Erythroblast (primary cell): ENCODE data around the gene HSF4.
"Not testable (repeated sequence)": the region's sequence is repeated elsewhere in the genome, so short reads cannot be mapped to it uniquely, and the experiment has no call there.

ENCODE experiments used
- DNase-seq, 2 experiments: peaks; one replicate each; lab custom pipeline; 2025; lab: John Stamatoyannopoulos, UW
- GATA1 ChIP-seq: IDR thresholded peaks from 2 replicates; pipeline ENCODE4 v1.6.1; 2011; ENCODE audit warnings: low read depth, mild to moderate bottlenecking, control low read depth, low read length, moderate library complexity
- POLR2A ChIP-seq: IDR thresholded peaks from 2 replicates; pipeline ENCODE4 v1.6.1; 2011; ENCODE audit warnings: mild to moderate bottlenecking, low read length

Gene HSF4, protein sequence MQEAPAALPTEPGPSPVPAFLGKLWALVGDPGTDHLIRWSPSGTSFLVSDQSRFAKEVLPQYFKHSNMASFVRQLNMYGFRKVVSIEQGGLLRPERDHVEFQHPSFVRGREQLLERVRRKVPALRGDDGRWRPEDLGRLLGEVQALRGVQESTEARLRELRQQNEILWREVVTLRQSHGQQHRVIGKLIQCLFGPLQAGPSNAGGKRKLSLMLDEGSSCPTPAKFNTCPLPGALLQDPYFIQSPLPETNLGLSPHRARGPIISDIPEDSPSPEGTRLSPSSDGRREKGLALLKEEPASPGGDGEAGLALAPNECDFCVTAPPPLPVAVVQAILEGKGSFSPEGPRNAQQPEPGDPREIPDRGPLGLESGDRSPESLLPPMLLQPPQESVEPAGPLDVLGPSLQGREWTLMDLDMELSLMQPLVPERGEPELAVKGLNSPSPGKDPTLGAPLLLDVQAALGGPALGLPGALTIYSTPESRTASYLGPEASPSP

GRCh38 chr16:67164599-67165061 is at the start of gene HSF4:
Gene HSF4 (plus strand): TSS chr16:67164745. CDS start chr16:67164812, 67 bp downstream.
- TF ChIP-seq POLR2A, result no peak
- TF ChIP-seq GATA1, result no peak
- DNase-seq, result peak; percentile 48 to 57

- no peak for TF ChIP-seq POLR2A
- TF ChIP-seq GATA1, result no peak
- DNase-seq, result no peak
These were observed 49.8 kb upstream of the HSF4 start for GRCh38 chr16:67114793-67115192.

DNA sequence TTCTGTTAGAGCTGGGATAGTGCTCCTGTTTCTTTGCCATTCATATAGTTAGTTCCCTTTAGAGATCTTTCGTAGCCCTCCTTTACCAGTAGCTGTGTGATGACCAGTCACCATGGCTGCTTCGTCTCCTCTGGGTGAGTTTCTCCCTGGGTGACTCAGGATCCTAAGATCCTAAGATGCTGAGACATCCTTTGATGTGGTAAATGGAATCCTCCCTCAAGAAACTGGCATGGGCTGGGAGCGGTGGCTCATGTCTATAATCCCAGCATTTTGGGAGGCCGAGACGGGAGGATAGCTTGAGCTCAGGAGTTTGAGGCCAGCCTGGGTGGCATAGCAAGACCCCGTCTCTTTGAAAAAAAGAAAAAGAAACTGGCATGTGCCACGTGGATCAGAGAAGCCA is 48.9 kb upstream of the HSF4 start:
- TF ChIP-seq POLR2A, result no peak
- TF ChIP-seq GATA1, result no peak
- no peak for DNase-seq

- DNase-seq, result no peak
- TF ChIP-seq GATA1, result no peak
- TF ChIP-seq POLR2A, result no peak
These were observed 47.9 kb upstream of the HSF4 start for GRCh38 chr16:67116388-67117311.

- no peak for DNase-seq
- no peak for TF ChIP-seq GATA1
- TF ChIP-seq POLR2A, result no peak
These were observed 46.8 kb upstream of the HSF4 start for GRCh38 chr16:67117716-67118115.

DNA sequence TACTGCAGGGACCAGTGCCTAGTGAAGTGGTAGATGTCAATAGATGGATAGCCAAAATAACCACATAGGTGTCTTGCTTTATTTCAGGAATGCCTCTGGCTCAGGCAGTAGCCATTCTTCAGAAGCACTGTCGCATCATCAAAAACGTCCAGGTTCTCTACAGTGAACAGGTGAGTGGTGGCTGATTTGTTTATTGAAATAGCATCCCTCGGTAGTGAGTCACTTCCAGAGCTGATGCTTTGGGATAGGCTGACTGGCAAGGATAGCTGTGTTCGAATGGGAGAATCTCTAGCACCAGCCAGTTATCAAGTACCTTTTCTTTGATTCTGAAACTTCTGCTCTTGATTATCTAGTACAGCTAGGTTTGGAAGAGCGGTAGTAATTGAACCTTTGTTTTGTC is 44.5 kb upstream of the HSF4 start:
- TF ChIP-seq GATA1 (no peak), POLR2A (no peak)
- no peak for DNase-seq

GRCh38 chr16:67122799-67123198 is 41.7 kb upstream of the HSF4 start:
- DNase-seq, result not testable (repeated sequence)

DNA sequence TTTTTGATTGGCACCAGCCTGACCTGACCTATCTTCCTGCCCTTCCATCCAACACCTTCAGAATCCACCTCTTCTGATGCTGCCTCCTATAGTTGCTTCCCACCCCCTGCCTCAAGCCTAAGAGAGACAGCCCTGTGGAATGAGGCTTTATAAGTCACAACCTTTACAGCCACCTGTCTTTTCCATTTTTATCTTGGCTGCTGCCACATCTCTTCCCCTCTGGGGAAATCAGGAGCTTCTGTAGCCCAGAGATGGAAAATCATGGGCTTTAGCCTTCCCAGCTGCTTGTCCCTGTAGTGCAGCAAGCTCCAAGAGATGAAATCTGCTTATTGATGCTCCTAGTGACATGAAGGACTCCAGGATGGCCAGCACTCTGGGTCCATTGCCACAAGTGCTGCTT is 36.1 kb upstream of the HSF4 start:
- TF ChIP-seq GATA1 (no peak), POLR2A (no peak)

GRCh38 chr16:67128887-67129286 is 35.7 kb upstream of the HSF4 start:
- no peak for DNase-seq
- TF ChIP-seq GATA1 (no peak), POLR2A (no peak)

More for the DNA sequence above, 36.1 kb upstream of the HSF4 start:
- no peak for DNase-seq

- DNase-seq, result no peak
- TF ChIP-seq GATA1 (no peak), POLR2A (no peak)
These were observed 35.1 kb upstream of the HSF4 start for GRCh38 chr16:67129422-67129821.

- no peak for TF ChIP-seq POLR2A
- no peak for TF ChIP-seq GATA1
- no peak for DNase-seq
These were observed 26.9 kb upstream of the HSF4 start for GRCh38 chr16:67137605-67138004.

GRCh38 chr16:67141391-67141790 is 23.2 kb upstream of the HSF4 start:
- TF ChIP-seq POLR2A (no peak), GATA1 (no peak)
- no peak for DNase-seq

GRCh38 chr16:67142342-67142741 is 22.2 kb upstream of the HSF4 start:
- TF ChIP-seq POLR2A, result no peak
- TF ChIP-seq GATA1, result no peak
- DNase-seq, result no peak

GRCh38 chr16:67144943-67145342 is 19.6 kb upstream of the HSF4 start:
- DNase-seq, result no peak
- TF ChIP-seq GATA1 (no peak), POLR2A (no peak)
